ENCODE measurements around the gene RTKN2.

DNA sequence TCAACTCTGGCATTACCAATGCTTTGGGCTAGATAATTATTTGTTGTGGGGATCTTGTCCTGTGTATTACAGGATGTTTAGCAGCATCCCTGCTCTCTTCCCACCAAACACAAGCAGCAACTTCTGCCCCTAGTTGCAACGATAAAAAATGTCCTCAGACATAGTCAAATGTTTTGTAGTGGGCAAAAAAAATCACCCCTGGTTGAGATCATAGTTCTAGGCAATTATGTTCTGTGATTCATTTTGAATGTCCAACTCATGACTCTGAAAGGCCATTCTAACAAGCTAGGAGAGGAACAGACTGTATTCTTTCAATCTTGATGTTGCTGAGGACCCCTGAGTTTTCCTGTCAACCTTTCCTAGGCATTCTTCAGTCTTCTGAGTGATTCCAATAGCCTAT is 79.5 kb downstream of the RTKN2 start:
- TF ChIP-seq, protein P1, sequence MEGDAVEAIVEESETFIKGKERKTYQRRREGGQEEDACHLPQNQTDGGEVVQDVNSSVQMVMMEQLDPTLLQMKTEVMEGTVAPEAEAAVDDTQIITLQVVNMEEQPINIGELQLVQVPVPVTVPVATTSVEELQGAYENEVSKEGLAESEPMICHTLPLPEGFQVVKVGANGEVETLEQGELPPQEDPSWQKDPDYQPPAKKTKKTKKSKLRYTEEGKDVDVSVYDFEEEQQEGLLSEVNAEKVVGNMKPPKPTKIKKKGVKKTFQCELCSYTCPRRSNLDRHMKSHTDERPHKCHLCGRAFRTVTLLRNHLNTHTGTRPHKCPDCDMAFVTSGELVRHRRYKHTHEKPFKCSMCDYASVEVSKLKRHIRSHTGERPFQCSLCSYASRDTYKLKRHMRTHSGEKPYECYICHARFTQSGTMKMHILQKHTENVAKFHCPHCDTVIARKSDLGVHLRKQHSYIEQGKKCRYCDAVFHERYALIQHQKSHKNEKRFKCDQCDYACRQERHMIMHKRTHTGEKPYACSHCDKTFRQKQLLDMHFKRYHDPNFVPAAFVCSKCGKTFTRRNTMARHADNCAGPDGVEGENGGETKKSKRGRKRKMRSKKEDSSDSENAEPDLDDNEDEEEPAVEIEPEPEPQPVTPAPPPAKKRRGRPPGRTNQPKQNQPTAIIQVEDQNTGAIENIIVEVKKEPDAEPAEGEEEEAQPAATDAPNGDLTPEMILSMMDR (IDR thresholded peaks at IDR 0.05), result no peak
- no peak for TF ChIP-seq POLR2A (IDR thresholded peaks at IDR 0.05)

Measured in esophagus squamous epithelium (tissue), 4 donors.